Fibroblast of gingiva (primary cell): ENCODE data around the gene PAX5.

Experiments used
- DNase-seq: peaks from one replicate; pipeline ENCODE4 v3.0.0-alpha.2; 2011; ENCODE audit warnings: low read depth

Gene PAX5

GRCh38 chr9:36832164-36832795, 201.8 kb downstream of the PAX5 start:
- DNase-seq = no peak

DNA sequence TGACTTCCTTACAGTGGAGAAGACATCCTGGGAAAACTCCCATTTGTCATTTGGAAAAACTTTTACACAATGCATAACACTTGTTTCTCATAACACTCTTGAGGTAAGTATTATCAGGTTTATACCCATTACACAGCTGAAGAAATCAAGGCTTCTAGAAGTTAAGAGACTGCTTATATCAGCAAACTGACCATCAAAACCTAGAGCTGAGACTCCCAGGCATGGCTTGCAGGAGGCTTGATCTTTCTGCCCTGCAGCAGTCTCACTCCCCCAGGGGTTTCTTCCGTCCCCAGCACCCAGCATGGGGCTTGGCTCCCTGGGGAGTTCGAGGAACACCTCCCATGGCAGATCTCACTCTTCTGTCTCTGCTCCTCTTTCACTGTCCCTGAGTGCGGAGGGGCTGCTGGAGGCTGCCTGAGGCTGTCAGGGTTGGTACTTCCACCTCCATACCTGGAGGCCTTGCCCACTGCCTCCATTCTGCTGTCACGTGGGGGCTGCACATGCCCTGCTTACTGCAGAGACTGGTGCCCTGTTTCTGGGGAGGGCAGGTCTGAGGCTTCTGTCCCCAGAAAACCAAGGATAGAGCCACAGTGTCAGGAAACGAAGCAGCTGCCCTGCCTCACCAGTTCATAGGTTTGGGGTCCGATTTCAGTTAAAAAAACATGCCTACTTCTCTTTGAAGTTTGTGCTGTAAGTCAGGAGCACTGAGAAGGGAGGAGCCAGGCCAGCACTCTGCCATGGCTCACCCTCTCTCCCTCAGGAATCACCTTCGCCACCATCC, 202.5 kb downstream of the PAX5 start:
- no peak for DNase-seq

- no peak for DNase-seq
Observed at GRCh38 chr9:36828611-36829013, 205.5 kb downstream of the PAX5 start.

DNA sequence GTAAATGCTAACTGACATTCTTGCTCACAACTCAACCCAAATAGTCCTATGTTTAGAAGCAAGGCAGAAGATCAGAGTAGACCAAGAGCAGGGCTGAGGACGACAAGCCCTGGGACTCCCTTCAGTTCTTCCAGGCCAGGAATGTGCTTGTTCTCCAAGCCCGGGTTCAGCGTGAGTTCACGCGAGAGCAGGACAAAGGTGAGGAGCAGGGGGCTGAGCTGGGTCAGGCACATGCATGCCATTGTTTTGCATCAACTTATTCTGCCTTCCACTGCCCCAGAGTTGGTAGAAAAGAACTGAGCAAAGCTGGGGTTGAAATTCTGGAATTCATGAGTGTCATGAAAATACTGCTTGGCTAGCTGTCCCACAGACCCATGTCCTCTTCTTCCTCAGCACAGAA, 206.5 kb downstream of the PAX5 start:
- no peak for DNase-seq

GRCh38 chr9:36826581-36826980, 207.5 kb downstream of the PAX5 start:
- no peak for DNase-seq

DNA sequence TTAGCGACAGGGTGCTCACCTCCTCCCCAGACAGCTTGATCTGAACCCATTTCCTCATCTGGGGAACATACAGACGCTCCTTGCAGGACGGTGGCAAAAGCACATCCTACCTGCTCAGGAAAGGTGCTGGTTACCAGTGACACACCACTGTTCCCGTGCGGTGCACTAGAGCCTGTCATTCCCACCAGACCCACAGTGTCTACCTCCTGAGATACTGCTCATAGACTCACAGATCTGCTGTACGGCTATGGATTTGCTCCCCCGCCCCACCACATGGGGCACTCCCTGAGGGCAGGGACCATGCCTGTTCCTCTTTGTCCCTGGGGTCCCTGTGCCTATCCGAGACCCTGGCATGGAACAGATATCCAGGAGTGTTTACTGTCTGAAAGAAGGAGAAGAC, 208.9 kb downstream of the PAX5 start:
- no peak for DNase-seq

DNA sequence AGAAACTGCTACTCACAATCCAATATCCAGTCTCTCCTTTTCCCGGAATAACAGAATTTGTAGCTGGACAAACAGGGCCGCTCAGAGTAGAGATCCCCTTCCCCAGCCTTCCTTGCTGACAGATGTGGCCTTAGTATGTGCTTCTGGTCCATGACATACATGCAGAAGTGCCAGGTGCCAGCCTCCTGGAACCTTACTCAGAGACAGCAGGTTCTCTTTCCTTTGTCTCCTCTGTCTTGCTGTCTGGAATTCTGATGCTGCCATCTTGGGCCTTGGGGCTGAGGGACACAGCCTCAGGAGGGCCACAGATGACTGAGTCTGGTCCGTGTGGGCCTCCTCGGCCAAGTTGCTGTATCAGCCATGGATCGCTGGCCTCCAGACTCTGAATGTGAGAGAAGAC, 210.1 kb downstream of the PAX5 start:
- no peak for DNase-seq

- DNase-seq = no peak
Observed at GRCh38 chr9:36823466-36823865, 210.6 kb downstream of the PAX5 start.

- no peak for DNase-seq
Observed at GRCh38 chr9:36822201-36822600, 211.9 kb downstream of the PAX5 start.

- DNase-seq = no peak
Observed at GRCh38 chr9:36820392-36820861, 213.6 kb downstream of the PAX5 start.

GRCh38 chr9:36818965-36819870, 214.8 kb downstream of the PAX5 start:
- no peak for DNase-seq

GRCh38 chr9:36818242-36818938, 215.7 kb downstream of the PAX5 start:
- no peak for DNase-seq

GRCh38 chr9:36817160-36817834, 216.8 kb downstream of the PAX5 start:
- DNase-seq = no peak

DNA sequence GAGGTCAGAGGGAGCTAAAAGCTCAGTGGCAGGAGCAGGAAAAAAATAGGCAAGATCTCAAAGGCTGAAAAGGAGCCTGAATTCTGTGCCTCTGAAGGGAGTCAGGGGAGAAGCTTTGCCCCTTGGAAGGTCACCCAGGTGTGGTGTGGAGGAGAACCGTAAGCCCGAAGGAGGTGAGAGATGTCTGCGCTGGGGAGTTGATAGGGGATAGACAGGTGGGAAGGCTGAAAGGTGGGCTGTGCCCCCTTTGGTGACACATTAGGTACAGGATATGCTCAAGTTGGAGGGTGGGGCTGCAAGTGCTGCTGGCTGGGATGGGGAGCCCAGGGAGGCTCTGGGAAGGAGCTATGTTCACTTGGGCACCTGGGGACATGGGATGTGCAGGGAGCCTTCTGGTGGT, 217.7 kb downstream of the PAX5 start:
- no peak for DNase-seq

DNA sequence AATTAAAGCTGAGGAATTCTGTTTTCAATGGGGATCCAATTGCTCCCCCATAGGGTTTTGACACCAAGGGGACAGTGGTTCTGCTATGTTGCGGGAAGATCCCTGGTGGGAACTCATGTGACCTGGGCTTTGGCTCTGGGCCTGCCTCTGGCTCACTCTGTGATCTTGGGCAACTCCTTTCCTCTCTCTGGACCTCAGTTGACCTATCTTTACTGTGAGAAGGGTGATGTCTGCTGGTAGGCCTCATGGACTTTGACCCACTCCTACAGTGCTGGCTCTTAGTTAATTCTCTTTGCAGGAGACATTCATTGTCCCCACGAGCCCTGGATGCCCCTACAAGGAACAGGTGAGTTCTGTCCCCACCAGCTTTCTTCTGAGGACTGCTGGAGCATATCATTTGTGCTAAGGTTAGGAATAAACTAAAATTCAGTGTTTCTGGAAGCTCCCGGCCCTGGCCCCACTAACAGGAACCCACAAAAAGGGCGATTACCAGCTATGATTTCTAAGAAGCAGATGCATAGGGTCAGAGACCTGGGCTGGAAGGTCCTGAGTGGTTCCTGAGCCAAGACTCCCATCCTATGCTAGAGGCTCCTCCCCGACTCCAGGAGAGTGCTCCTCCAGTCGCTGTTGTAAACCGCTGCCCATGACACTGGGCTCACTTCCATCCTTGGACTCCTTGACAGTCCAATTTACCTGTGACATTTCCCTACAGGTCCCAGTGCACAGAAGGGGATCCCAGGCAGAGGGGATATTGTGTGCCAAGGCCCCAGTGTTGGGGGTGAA, 218.3 kb downstream of the PAX5 start:
- DNase-seq = no peak

DNA sequence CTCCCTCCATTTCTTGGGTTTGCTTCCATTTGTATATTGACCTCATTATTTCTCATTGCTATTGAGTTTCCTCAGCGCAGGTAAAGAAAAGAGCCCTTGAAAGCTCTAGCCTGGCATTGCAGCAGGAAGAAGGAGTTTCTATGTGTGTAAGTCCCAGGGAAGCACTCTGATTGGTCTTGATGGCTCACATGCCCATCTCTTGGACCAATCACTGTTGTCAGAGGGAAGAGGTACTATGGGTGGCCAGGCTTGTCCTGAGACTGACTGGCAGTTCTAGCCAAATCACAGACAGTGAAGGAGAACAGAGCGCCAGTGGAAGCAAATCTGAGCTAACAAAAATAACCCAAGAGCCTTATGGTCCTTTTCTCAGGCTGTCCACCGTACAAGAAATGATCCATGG, 219.0 kb downstream of the PAX5 start:
- no peak for DNase-seq

- no peak for DNase-seq
Observed at GRCh38 chr9:36813154-36813553, 220.9 kb downstream of the PAX5 start.

DNA sequence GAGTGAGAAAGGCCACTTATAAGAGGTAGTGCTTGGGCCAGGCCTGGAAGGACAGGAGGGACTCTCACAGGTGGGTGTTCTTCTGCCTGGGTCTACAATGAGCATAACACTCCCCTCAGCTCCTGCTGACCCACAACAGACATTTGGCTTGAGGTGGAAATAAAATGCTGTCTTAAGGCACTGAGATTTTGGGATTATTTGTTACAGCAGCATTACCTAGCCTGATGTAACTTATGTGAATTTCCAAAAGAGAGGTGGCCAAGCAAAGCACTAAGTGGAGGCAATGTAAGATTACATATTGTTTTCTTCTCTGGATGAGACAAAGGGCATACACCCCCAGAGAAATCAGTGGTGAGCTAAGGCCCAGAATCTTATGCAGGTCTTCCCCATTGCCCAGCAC, 221.5 kb downstream of the PAX5 start:
- no peak for DNase-seq

- no peak for DNase-seq
Observed at GRCh38 chr9:36808251-36808650, 225.8 kb downstream of the PAX5 start.

DNA sequence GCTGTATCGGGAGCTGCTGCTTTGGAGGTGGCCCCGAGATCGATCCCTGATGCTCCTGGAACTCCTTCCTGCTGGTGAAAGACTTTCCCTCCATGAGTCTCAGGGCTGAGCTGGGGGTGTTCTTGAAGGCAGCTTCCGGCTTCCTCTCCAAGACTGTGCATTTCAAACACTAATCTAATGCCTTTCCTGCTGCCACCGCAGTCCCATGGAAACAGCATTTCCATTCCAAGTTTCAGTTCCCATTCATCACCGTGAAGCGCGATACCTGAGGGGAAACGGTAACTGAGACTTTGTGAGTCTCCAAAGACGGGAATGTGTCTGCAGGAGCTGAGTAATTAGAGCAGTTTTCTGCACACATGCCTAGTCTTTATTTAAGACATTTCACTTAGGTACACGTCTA, 230.1 kb downstream of the PAX5 start:
- no peak for DNase-seq
